Kasumi-1 (cell line): ENCODE results near the gene BAZ2A.
A peak's percentile ranks its signal among the peaks of the same experiment; 100 is the strongest.
"Not testable (repeated sequence)": the region's sequence is repeated elsewhere in the genome, so short reads cannot be mapped to it uniquely, and the experiment has no call there.

ENCODE experiments used
- DNase-seq, 2 experiments: peaks; one replicate each; lab custom pipeline; 2025; lab: John Stamatoyannopoulos, UW

BAZ2A gene

DNA sequence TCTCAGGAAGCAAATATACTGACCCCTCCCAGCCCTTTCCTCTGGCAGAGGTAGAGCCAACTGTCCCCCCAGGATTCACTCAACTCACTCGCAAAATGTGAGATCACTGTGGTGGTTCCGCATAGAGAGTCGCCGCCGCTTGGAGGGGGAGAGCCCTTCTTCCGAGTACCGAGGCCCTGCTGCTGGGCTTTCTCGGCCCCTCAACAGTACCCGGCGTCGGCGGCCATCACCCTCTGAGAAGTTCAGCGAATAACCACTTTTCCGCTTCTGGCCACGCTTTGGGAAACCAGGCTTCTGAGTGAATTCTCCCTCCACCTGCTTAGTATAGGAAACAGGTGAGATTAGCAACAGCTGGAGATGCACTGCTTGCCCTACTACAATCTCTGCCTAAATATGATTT lies 31.1 kb downstream of the BAZ2A start:
- DNase-seq: no peak

DNA sequence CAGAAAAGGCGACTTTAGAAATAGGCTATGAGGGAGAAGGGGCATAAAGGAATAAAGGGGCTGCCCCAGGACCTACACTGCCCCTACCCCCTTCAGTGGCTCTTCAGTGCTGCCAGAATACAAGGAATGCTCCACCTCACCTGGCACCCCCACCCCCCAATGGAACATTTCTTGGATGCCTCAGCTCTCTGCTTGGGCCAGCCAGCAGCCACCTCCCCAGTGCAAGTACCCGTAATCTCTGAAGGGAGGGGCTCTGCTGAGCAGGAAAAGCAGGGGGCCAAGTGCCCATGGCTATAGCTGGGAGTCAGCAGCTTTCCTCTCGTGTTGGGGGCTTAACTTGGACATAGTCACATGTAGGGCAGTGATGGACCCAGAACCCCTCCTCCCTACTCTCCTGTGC lies 33.3 kb downstream of the BAZ2A start:
- no peak for DNase-seq

DNA sequence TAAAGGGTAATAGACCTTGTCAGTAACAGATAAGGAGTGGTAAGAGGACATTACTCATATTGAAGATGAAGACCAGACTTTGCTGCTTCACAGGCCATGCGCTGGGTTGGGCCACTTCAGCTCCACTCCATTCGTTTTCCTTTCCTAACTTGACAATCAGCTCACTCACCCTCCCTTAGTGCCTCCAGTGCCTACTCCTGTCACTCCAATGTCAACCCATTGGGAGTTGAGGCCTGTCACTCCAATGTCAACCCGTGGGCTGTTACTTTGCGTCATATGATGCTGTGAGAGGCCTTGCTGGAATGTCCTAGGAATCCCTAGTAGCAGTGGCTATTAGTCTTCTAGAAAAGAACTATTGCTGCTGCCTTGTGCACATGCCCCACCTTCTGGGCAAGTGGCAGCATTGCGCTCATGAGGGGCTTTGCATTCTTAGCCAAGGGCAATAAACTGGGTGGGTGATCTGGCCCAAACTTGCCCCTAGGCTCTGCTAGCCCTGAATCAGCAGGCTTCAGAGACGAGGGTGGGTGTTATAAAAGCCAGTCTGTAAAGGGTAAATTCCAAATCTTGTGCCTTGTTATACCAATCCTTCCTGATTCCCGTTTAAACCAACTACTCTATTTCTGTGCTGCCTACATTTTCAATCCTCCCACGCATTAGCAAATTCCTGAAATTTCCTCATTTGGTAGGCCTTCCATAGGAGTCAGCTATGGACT lies 36.1 kb downstream of the BAZ2A start:
- peak; percentile 70 to 74 for DNase-seq

DNA sequence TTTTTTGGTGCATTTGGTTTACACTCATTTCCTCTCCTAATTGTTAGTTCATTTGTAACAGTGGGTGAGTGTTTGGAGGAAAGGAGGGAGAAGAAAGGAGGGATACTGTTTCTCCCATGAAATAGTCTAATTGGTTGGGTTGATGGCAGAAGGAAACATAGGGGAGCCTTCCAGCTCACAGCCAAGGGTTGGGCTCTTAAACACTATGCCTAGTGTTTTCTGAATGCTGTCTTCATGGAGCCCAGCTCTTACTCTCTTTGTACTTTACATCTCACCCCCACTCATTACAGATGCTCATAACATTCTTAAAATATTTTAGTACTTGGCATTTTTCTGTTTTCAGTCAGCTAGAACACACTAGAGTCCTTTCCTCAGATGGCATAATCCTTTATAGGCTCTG lies 38.2 kb downstream of the BAZ2A start:
- no peak for DNase-seq

DNA sequence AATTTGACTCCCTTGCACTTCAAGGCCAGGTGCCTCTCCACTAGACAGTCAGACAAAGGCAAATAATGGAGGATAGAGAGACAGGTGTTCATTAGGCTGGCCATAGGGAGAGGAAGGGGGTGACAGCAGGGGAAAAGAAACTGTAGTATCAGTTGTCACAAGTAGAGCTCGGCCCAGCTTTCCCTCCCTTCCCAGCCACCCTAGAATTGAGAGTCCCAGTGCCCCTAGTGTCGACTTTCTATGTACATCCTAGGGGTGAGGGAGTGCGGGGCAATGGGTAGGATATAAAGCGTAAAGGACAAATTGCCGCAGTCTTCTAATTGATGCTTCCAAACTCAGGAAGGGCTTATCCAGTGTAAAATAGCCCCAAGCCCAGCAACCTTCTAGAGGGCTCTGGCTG lies 39.0 kb downstream of the BAZ2A start:
- DNase-seq: peak in 1 of 2 experiments; percentile 18

DNA sequence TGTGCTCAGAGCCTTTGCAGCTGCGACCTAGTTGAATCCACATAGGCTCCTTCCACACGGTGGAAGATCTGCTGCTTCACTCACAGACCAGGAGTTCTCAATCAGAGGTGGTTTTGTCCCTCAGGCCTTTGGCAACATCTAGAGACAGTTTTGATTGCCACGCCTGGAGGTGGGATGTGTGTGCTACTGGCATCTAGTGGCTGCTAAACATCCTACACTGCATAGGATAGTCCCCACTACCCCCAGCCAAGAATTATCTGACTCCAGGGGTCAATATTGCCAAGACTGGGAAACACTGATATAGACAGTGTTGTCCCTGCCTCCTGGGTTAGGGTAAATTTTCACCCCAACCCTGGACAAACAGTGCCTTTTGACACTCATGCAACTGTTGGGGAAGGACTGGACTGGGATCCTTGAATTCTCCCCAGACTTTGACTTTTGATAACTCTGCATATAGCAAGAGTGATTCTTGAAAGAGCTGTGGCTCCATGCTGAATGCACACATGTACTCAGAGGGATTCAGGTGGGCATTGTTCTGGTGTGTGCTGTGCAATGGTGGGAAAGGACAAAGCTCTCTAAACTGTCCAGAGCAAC lies 39.8 kb downstream of the BAZ2A start:
- peak; percentile 43 to 67 for DNase-seq

DNA sequence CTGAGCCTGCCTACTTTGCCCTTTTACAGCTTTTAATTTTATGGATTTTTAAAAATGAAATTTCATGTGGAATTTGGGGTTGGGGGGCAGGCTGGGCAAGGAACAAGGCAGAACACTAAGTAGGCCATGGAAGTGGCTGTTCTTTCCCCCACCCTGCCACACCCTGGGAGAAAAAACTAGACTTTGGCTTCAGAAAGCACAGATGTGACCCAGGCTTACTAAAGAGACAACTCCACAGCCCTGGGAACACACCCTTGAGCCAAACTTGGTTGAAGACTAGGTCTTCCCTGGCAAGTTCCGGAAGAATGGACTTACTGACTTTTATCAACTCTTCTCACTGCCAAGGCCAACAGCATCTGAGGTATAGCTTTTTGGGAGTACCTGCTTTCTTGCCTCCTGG lies 40.3 kb downstream of the BAZ2A start:
- no peak for DNase-seq

DNA sequence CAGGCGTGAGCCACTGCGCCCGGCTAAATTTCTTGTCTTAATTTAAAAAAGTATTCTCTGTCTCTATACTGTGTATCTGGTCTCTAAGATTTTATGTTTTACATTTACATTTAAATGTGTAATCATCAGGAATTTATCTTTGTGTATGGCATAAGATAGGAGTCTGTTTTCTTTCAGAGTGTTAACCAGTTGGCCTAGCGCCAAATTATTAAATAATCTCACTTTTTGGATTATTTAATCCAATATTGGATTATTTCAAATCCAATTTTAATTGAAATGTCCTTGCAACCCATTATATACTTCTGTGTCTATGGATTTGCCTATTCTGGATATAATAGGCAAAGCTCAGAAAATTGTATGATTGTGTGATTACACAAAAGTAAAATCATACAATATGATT lies 45.0 kb downstream of the BAZ2A start:
- DNase-seq: no peak

DNA sequence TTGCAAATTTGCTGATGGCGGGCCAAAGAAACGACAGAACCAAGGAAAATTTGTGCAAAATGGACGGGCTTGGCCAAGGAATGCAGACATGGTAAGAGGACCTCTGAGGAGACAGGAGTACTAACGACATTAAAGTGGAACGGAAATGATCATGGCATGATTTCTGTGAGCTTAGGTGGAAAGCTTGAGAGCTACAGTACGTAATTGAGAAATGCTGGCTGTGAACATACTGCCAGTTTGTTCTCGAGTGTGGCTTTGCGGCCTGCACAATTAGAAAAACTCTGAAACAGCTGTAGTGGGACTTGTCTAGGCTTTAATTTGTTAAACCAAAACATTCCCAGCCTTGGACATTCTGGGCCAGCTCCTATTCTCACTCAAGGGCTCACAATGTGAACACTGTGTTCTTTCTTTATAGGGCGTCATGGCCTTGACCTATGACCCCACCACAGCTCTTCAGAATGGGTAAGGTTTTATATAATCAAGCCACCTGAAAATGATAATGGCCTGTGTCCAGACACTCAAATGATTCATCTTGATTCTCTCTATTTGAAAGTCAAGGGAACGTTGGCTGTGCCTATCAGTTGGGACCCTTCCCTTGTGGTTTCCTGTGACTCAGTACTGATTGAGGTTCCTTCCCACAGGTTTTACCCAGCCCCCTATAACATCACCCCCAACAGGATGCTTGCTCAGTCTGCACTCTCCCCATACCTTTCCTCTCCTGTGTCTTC lies 48.5 kb downstream of the BAZ2A start:
- DNase-seq: peak; percentile 57 to 63

DNA sequence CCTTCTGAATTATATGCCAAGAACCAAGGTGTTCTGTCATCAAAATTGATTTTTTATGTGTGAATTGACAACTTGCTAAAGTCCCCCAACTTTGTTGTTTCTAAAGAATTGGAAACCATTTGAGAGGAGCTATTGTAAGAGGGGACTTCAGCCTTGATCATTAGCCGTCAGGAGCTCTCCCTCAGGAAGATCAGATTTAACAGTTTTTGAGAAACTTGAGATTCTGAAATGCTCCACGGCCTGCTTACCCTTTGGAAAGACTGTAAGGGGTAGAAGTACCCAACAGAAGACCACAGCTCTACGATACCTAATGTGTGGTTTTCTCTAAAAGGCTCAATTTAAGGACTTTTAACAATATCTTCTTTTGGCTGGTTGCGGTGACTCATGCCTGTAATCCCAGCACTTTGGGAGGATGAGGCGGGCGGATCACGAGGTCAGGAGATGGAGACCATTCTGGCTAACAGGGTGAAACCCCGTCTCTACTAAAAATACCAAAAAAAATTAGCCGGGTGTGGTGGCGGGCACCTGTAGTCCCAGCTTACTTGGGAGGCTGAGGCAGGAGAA lies 51.1 kb downstream of the BAZ2A start:
- DNase-seq: no peak

DNA sequence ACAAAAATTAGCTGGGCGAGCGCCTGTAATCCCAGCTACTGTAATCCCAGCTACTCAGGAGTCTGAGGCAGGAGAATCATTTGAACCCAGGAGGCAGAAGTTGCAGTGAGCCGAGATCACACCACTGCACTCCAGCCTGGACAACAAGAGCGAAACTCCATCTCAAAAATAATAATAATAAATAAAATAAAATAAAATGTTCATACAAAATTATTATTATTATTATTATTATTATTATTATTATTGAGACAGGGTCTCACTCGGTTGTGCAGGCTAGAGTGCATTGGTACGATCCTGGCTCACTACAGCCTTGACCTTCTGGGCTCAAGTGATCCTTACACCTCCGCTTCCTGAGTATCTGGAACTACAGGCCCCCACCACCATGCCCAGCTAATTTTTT lies 52.9 kb downstream of the BAZ2A start:
- not testable (repeated sequence) for DNase-seq

DNA sequence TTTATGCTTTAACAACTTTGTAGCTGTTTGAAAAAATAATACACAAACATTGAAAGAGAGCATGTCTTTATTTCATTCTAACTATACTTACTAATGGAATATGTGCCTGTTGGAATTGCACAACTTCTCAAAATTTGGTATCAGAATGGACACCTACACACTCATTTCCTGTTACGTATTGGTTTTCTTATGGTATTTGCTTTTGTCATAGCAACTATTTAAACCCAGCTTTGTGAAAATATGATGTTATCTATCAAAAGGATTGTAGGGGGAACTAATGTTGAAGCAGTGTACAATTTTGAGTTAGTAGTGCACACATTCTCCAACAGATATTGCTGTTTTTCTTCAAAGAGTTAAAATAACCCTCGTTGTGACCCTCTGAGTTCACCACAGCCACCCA lies 55.9 kb downstream of the BAZ2A start:
- DNase-seq: no peak

DNA sequence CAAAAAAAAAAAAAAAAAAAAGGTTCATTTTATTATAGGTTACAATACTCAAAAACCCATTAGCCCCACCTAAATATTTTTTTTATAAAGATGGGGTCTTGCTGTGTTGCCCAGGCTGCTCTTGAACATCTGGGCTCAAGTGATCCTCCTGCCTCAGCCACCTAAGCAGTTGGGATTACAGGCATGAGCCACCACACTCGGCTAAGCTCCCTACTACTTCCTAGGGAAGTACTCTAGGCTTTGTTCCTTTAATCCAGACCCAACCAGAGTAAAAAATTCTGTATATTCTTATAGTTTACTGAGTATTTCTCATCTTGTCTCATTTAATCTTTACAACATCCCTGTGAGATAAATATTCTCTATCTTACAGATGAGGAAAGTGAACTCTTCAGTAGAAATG lies 57.8 kb downstream of the BAZ2A start:
- DNase-seq: no peak

DNA sequence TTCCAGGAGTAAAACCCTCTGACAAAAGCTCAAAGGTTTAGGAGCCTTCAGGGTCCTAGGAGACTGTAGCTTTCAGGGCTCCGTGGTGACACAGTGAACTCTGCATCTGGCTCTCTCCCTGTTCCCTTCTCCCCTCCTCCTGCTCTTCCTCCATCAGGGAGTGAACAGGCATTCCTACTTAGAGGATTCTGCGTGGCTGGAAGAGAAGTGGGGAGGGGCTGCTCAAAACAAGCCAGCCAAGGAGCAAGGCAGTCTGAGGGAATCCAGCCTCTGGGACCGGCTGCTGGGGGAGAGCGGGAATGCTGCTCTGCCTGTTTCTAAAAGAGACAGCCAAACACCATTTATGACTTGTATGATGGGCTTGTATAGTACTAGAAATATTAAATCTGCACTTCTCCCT lies 59.0 kb downstream of the BAZ2A start:
- no peak for DNase-seq

DNA sequence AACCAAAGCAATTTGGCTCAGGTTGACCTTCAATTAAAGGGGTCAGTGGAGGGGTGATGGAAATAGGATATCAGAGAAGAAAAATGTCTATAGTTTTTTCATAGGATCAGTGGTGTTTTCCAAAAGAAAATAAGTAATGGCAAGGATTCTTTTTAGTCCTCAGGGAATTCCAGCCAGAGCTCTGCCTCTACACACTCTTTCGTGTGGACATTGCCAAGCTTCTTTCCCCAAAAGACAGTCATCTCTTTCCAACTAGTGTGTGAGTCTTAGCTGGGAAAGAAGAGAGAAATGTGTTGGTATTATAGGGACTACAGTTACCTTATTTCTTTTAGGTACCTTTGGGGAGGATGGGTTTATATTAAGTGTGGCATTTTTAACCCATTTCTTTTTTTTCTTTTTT lies 62.0 kb downstream of the BAZ2A start:
- no peak for DNase-seq

DNA sequence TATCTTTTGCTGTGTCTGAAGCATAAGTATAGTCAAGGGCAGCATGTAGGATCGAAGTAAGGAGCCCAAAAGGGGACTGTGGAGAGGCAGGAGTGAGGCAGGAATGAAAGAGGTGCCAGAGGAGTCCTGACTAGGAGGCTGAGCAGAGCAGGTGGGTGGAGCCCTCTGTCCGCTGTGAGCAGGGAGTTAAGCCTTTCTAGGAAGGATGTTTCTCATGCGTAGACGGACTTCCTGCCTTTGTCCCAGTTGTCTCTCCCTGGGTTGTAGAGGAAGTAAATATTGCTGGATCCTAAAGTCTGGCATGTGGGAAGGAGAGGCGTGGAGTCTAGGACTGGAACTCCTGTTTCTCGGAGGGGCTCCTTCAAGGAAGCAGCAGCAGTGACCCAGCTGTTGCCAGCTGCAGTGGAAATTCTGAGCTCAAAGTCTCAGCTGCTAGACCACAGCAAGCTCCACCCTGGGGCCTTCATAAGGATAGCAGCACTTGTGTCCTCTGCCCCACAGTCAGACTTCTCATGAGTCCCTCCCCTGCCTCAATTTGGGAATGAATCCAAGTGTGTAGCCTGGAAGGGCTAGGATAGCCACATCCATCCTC lies 64.5 kb downstream of the BAZ2A start:
- DNase-seq: peak; percentile 83 to 88

DNA sequence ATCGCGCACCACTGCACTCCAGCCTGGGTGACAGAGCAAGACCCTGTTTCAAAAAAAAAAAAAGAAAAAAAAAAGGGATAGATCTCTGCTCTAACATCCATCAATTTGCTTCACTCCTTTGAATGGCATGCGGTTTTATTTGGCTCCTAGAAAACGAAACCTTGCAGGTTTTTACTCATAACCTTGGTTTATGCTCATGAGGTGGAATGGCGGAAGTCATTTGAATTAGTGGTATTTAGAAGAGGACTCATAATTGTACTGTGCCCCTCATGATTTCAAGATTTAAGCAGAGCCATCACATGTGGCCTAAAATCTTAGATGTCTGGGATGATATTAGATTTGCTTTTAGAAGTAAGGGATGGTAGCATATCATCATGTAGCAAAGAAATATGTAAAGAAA lies 79.1 kb downstream of the BAZ2A start:
- no peak for DNase-seq

DNA sequence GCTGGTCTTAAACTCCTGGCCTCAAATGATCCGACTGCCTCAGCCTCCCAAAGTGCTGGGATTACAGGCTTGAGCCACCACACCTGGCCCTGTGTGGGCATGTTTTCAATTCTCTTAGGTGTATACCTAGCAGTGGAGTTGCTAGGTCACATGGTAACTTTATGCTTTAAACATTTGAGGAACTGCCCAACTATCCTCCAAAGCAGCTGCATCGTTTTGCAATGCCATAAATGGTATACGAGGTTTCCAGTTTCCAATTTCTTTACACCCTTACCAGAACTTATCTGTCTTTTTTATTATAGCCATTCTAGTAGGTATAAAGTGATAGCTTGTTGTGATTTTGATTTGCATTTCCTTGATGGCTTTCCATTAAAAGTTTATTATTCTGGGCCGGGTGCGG lies 83.4 kb downstream of the BAZ2A start:
- DNase-seq: no peak
